K562 (cell line): ENCODE data around the gene DDAH2. TPM values are rescaled to one million over a fixed set of nuclear protein-coding genes. Genes with fewer than 3 reads are reported as not detected.
A peak's percentile ranks its signal among the peaks of the same experiment; 100 is the strongest.

ENCODE experiments used
- ATF7 ChIP-seq: fragments of 450-650 bp; IDR thresholded peaks from 2 replicates; pipeline ENCODE4 v1.7.1; 2014; ENCODE audit warnings: mild to moderate bottlenecking, moderate library complexity
- BDP1 ChIP-seq: IDR thresholded peaks from 3 replicates; pipeline ENCODE4 v1.6.1; 2011; ENCODE audit not compliant: insufficient read length, insufficient read depth
- CEBPB ChIP-seq: fragments of 450-650 bp; IDR thresholded peaks from 2 replicates; pipeline ENCODE4 v1.6.1; 2016; ENCODE audit warnings: missing genetic modification characterization, missing compliant biosample characterization
- DMBX1 ChIP-seq: fragments of 250-450 bp; sonication (Bioruptor Pico); IDR thresholded peaks from 2 replicates; pipeline ENCODE4 v1.8.0; 2022; ENCODE audit warnings: inconsistent platforms, mild to moderate bottlenecking, moderate library complexity, borderline replicate concordance
- EZH2 ChIP-seq: IDR thresholded peaks from 2 replicates; pipeline ENCODE4 v1.6.1; 2012; ENCODE audit warnings: low read depth, mild to moderate bottlenecking, inconsistent platforms, low read length, borderline replicate concordance
- HNRNPL ChIP-seq: fragments of 200-400 bp; formaldehyde crosslinking; IDR thresholded peaks from 2 replicates; pipeline ENCODE4 v1.6.1; 2017; ENCODE audit warnings: low read depth, mild to moderate bottlenecking, low read length
- IFI16 ChIP-seq: fragments of 250-450 bp; sonication (Bioruptor Pico); IDR thresholded peaks from 2 replicates; pipeline ENCODE4 v2.1.2; 2022; ENCODE audit warnings: mild to moderate bottlenecking, inconsistent platforms
- MCM7 ChIP-seq, 2 experiments: fragments of 450-650 bp; IDR thresholded peaks; 2 replicates each; pipeline ENCODE4 v1.6.1; 2016 to 2018
- MYC ChIP-seq, 2 experiments: fragments of 250-450 bp in 1 of 2; sonication (Bioruptor Pico) in 1 of 2; IDR thresholded peaks; 2 replicates each; pipeline versions ENCODE4 v1.5.1 to v1.6.1; 2012 to 2021; ENCODE audit warnings: low read depth in 2 of 2, borderline replicate concordance in 1 of 2, improper control_type of control experiment in 1 of 2, low read length in 1 of 2, mild to moderate bottlenecking in 1 of 2, moderate library complexity in 1 of 2
- NEUROD1 ChIP-seq: fragments of 150-350 bp; IDR thresholded peaks from 2 replicates; pipeline ENCODE4 v1.6.1; 2014; ENCODE audit warnings: borderline replicate concordance, low read length, low read depth; ENCODE audit not compliant: partially characterized antibody
- SRSF3 ChIP-seq: fragments of 200-400 bp; formaldehyde crosslinking; IDR thresholded peaks from 2 replicates; pipeline ENCODE4 v1.6.1; 2016; ENCODE audit warnings: mild to moderate bottlenecking, low read length, moderate library complexity; ENCODE audit not compliant: insufficient read depth
- SUPT5H ChIP-seq: fragments of 450-650 bp; IDR thresholded peaks from 2 replicates; pipeline ENCODE4 v1.6.1; 2016
- TOE1 ChIP-seq, 2 experiments: fragments of 450-650 bp in 1 of 2; sonication (generic) in 1 of 2; formaldehyde crosslinking in 1 of 2; IDR thresholded peaks; 2 replicates each; pipeline versions ENCODE4 v1.7.1 to v1.8.0; 2016 to 2022; ENCODE audit warnings: borderline replicate concordance in 2 of 2, mild to moderate bottlenecking in 2 of 2, antibody characterized with exemption in 1 of 2, inconsistent platforms in 1 of 2, low read depth in 1 of 2, missing genetic modification reagents in 1 of 2, moderate library complexity in 1 of 2
- TRIM24 ChIP-seq, 2 experiments: fragments of 450-650 bp; IDR thresholded peaks; 2 replicates each; pipeline ENCODE4 v1.6.1; 2016
- XRCC4 ChIP-seq: IDR thresholded peaks from one replicate; pipeline ENCODE4 v1.6.1; 2011; ENCODE audit not compliant: insufficient read depth, insufficient read length; ENCODE audit errors: extremely low read depth
- ZC3H8 ChIP-seq: fragments of 450-650 bp; IDR thresholded peaks from 2 replicates; pipeline ENCODE4 v1.6.1; 2017
- ZEB2 ChIP-seq: fragments of 450-650 bp; IDR thresholded peaks from 2 replicates; pipeline ENCODE4 v1.6.1; 2016
- ZKSCAN3 ChIP-seq: fragments of 250-450 bp; sonication (Bioruptor Pico); IDR thresholded peaks from 2 replicates; pipeline ENCODE4 v1.4.0; 2020
- ZNF174 ChIP-seq: fragments of 250-450 bp; sonication (Bioruptor Pico); IDR thresholded peaks from 2 replicates; pipeline ENCODE4 v1.4.0; 2020; ENCODE audit warnings: mild to moderate bottlenecking
- ZNF41 ChIP-seq: fragments of 250-450 bp; sonication (Bioruptor Pico); conservative IDR thresholded peaks from 2 replicates; pipeline ENCODE4 v1.4.0; 2020; ENCODE audit warnings: mild to moderate bottlenecking
- ZNF76 ChIP-seq: fragments of 250-450 bp; sonication (Bioruptor Pico); IDR thresholded peaks from 2 replicates; pipeline ENCODE4 v1.4.0; 2020; ENCODE audit warnings: mild to moderate bottlenecking, moderate library complexity, borderline replicate concordance
- polyA plus RNA-seq, 8 experiments: library from polyadenylated mRNA; depleted of rRNA in 4 of 8; stranded (reverse) in 5 of 8; unstranded in 3 of 8; fragments of >200 nt; fragmentation: Nextera tagmentation in 2 of 8; fragmentation: Illumina TruSeq in 1 of 8; extraction: Ambion mirVana in 2 of 8; extraction: Trizol in 1 of 8; gene quantifications; 2 replicates each; pipeline versions ENCODE4 v1.2.1 to v1.2.3, GENCODE V29; 2011 to 2014; ENCODE audit warnings: inconsistent platforms in 1 of 8, missing spikeins in 1 of 8
- total RNA-seq, 7 experiments: library from RNA; depleted of rRNA in 6 of 7; stranded (reverse); fragments of >200 nt in 6 of 7; fragmentation: Illumina TruSeq in 2 of 7; extraction: Trizol in 2 of 7; gene quantifications; 2 replicates each; pipeline versions ENCODE4 v1.2.1 to v1.2.3, GENCODE V29; 2011 to 2021; ENCODE audit warnings: low replicate concordance in 1 of 7
- TF ChIP-seq, protein P1 (sequence below), 2 experiments: fragments of 450-650 bp; conservative IDR thresholded peaks; 2 replicates each; pipeline ENCODE4 v1.6.1; 2017; ENCODE audit warnings: mild to moderate bottlenecking in 2 of 2, moderate library complexity in 2 of 2
- TF ChIP-seq, protein P2 (sequence below): fragments of 450-650 bp; formaldehyde crosslinking; IDR thresholded peaks from 2 replicates; pipeline ENCODE4 v1.4.0; 2020; ENCODE audit warnings: mild to moderate bottlenecking, moderate library complexity

The DDAH2 gene
- total and polyA plus RNA-seq, 9 of the 15 experiments (the other 6 are each of a cell fraction or from before 2014, with no cell fraction given) = 1.8 to 45.4 (median 21.4) TPM

DNA sequence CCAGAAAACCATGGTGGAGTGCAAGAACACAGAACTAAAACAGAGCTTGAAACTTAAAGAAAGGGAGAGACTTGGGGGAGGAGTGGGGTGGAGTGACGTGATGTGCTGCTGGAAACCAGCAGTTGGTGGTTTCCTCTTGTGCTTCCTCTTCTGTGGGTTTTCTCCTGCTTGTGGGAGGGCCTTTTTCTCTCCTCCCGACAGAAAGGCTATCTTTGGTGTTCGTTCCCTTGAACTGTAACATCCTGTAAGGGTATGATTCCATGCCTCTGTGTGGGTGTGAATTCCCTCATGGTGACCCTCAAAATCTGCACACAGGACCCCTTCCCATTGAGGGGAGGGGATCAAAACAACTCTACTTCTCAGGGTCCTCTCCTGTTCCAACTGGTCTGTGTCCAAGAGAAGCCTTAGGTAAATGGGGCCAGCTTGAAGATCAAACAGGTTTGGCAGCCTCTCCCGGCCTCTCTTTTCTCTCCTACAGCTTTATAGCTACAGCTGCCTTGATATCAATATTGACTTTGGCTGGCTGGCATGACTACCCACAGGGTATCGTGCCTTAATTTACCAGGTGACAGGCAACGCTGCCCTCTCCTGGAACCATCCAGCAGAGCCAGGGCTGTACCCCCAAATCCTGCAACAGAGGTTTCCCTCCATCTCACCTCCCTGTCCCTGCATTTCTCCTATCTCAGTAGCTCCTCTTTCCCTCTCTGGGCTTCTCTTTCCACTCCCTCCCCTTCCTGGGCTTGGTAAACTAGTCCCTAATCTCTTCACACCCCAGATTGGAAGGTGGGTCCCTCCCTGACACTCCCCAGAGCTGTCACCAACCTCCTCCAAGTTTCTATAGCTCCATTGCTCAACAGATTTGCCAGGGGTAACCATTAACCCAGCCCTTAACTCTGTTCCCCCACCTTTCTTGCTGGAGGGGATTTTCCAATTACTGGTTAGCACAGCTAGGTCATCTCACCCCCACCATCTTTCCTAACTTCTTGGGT is 9.2 kb upstream of the DDAH2 start (continued):
- TF ChIP-seq SRSF3 (no peak), TOE1 (IDR thresholded peaks at IDR 0.05; ENCODE audit: borderline replicate concordance) (no peak), TOE1 (CRISPR knock-in tag; IDR thresholded peaks at IDR 0.05; ENCODE audit: borderline replicate concordance, low read depth) (no peak), MCM7 (IDR thresholded peaks at IDR 0.05) (no peak), IFI16 (0 out of 2 replicates have a peak, but pooled peaks have one; percentile 43), NEUROD1 (peak; percentile 63), ZNF76 (CRISPR knock-in tag) (peak; percentile 9; the same call in 1 of the 2 replicates), ZNF41 (CRISPR knock-in tag) (0 out of 2 replicates have a peak, but pooled peaks have one; percentile 27), DMBX1 (CRISPR knock-in tag) (peak; percentile 17; the same call in 1 of the 2 replicates), EZH2 (no peak; the same call in 1 of the 2 replicates), BDP1 (no peak), CEBPB (tag) (peak; percentile 94), ZKSCAN3 (no peak), MYC (IDR thresholded peaks at IDR 0.05; ENCODE audit: low read depth, low read length) (peak; percentile 69; the same call in 1 of the 2 replicates), MYC (CRISPR knock-in tag; IDR thresholded peaks at IDR 0.05; ENCODE audit: borderline replicate concordance, low read depth) (peak; percentile 60), HNRNPL (0 out of 2 replicates have a peak, but pooled peaks have one; percentile 37), TRIM24 (IDR thresholded peaks at IDR 0.05) (0 out of 4 replicates have a peak, but pooled peaks of 1 of the 2 experiments have one; percentile 61), ZNF174 (0 out of 2 replicates have a peak, but pooled peaks have one; percentile 49), ZC3H8 (no peak; the same call in 1 of the 2 replicates), ATF7 (no peak), SUPT5H (peak; percentile 93), ZEB2 (no peak), XRCC4 (no peak)
- TF ChIP-seq, protein P1, sequence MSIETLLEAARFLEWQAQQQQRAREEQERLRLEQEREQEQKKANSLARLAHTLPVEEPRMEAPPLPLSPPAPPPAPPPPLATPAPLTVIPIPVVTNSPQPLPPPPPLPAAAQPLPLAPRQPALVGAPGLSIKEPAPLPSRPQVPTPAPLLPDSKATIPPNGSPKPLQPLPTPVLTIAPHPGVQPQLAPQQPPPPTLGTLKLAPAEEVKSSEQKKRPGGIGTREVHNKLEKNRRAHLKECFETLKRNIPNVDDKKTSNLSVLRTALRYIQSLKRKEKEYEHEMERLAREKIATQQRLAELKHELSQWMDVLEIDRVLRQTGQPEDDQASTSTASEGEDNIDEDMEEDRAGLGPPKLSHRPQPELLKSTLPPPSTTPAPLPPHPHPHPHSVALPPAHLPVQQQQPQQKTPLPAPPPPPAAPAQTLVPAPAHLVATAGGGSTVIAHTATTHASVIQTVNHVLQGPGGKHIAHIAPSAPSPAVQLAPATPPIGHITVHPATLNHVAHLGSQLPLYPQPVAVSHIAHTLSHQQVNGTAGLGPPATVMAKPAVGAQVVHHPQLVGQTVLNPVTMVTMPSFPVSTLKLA (conservative IDR thresholded peaks at IDR 0.05) = no peak
- TF ChIP-seq, protein P2, sequence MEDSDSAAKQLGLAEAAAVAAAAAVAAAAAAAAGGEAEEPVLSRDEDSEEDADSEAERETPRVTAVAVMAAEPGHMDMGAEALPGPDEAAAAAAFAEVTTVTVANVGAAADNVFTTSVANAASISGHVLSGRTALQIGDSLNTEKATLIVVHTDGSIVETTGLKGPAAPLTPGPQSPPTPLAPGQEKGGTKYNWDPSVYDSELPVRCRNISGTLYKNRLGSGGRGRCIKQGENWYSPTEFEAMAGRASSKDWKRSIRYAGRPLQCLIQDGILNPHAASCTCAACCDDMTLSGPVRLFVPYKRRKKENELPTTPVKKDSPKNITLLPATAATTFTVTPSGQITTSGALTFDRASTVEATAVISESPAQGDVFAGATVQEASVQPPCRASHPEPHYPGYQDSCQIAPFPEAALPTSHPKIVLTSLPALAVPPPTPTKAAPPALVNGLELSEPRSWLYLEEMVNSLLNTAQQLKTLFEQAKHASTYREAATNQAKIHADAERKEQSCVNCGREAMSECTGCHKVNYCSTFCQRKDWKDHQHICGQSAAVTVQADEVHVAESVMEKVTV (CRISPR knock-in tag) = peak; percentile 4; the same call in 1 of the 2 replicates
